ENCODE results near the gene PDSS1.

DNA sequence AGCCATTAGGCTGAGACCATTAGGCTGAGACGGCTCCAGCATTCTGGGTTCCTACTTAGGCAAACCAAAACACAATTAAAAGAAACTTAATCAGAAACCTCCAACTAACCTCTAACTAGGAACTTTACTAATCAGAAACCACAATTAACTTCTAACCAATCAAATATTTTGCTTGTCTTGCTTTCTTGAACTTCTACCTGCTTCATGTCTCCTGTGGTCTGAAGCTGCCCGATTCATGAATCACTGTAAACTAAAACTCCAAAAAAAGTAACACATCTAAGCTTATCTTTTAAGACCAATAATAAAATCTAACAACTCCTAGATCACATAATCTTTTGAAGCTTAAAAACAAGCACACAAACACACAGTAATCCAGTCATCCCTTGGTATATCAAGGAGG, 76.1 kb downstream of the PDSS1 start:
- no peak for TF ChIP-seq POLR2A (IDR thresholded peaks at IDR 0.05; ENCODE audit: low read depth, low read length)
- TF ChIP-seq, protein P1, sequence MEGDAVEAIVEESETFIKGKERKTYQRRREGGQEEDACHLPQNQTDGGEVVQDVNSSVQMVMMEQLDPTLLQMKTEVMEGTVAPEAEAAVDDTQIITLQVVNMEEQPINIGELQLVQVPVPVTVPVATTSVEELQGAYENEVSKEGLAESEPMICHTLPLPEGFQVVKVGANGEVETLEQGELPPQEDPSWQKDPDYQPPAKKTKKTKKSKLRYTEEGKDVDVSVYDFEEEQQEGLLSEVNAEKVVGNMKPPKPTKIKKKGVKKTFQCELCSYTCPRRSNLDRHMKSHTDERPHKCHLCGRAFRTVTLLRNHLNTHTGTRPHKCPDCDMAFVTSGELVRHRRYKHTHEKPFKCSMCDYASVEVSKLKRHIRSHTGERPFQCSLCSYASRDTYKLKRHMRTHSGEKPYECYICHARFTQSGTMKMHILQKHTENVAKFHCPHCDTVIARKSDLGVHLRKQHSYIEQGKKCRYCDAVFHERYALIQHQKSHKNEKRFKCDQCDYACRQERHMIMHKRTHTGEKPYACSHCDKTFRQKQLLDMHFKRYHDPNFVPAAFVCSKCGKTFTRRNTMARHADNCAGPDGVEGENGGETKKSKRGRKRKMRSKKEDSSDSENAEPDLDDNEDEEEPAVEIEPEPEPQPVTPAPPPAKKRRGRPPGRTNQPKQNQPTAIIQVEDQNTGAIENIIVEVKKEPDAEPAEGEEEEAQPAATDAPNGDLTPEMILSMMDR (conservative IDR thresholded peaks at IDR 0.05; ENCODE audit: low read depth, low read length), result no peak
- no peak for TF ChIP-seq NFE2L2 (IDR thresholded peaks at IDR 0.05; ENCODE audit: low read depth, low read length)
- no peak for TF ChIP-seq CEBPB (IDR thresholded peaks at IDR 0.05; ENCODE audit: low read depth, low read length)
- TF ChIP-seq RFX5 (IDR thresholded peaks at IDR 0.05; ENCODE audit: low read depth, low read length), result no peak
- TF ChIP-seq SMC3 (IDR thresholded peaks at IDR 0.05; ENCODE audit: low read depth, low read length), result no peak
- no peak for TF ChIP-seq MAFK (IDR thresholded peaks at IDR 0.05; ENCODE audit: low read depth, low read length)
- TF ChIP-seq BHLHE40 (IDR thresholded peaks at IDR 0.05; ENCODE audit: low read depth, low read length), result no peak
- TF ChIP-seq, protein P2, sequence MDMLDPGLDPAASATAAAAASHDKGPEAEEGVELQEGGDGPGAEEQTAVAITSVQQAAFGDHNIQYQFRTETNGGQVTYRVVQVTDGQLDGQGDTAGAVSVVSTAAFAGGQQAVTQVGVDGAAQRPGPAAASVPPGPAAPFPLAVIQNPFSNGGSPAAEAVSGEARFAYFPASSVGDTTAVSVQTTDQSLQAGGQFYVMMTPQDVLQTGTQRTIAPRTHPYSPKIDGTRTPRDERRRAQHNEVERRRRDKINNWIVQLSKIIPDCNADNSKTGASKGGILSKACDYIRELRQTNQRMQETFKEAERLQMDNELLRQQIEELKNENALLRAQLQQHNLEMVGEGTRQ (IDR thresholded peaks at IDR 0.05; ENCODE audit: low read depth, low read length), result no peak
- TF ChIP-seq RCOR1 (IDR thresholded peaks at IDR 0.05; ENCODE audit: insufficient replicate concordance, low read length), result no peak
